ENCODE measurements around the gene WASHC1.
"Not testable (repeated sequence)": the region's sequence is repeated elsewhere in the genome, so short reads cannot be mapped to it uniquely, and the experiment has no call there.

Gene WASHC1

GRCh38 chr9:29356-29755 is at the start of gene WASHC1:
TSS of gene WASHC1 (minus strand) at chr9:29456. CDS start at chr9:24999, 4,457 bp downstream.
- DNase-seq (ENCODE audit: low spot score); in situ Hi-C loops (cut with MboI; ENCODE audit: low pct_unique_long_range_greater_than_20kb, low sequenced_read_pairs, unreplicated experiment): not testable (repeated sequence)

DNA sequence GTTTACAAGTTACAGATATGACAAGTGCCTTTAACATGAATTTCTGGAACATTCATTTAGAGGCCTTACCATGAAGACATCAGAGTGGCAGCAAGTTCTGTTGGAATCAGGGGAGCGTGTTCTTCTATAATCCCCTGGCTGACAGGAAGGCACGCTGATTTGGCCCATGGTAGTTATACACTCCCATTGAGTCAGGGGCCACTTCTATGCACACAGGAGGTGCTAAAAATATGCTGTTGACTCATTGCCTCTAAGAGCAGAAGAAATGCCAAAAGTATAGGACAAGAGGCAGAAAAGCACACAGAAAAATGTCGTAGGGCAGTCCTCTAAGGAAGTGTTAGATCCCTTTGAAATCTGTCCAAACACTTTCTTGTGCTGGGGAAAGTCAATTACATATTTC is 49.1 kb upstream of the WASHC1 start:
- in situ Hi-C loops (cut with MboI; ENCODE audit: low pct_unique_long_range_greater_than_20kb, low sequenced_read_pairs, unreplicated experiment); DNase-seq (ENCODE audit: low spot score): not testable (repeated sequence)

DNA sequence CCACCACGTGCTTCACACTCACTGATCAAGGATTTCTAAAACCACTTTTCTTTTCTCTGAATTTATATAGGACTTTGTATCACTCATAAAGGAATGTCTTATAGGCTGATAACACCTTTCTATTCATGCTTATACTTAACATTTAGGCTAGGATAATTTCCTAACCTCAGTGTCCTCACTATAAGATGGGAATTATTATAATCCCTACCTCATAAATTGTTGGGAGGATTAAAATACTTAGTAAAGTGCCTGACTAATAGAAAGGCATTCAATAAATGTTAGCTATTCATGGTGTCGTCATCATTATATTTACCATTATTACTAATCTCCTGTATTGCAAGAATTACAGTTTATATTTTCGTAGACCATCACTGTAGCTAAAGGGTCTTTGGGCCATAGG is 47.1 kb upstream of the WASHC1 start:
- DNase-seq (ENCODE audit: low spot score); in situ Hi-C loops (cut with MboI; ENCODE audit: low pct_unique_long_range_greater_than_20kb, low sequenced_read_pairs, unreplicated experiment): not testable (repeated sequence)

- in situ Hi-C loops (cut with MboI; ENCODE audit: low pct_unique_long_range_greater_than_20kb, low sequenced_read_pairs, unreplicated experiment); DNase-seq (ENCODE audit: low spot score): not testable (repeated sequence)
Observed at GRCh38 chr9:73900-74525, 44.8 kb upstream of the WASHC1 start.

- in situ Hi-C loops (cut with MboI; ENCODE audit: low pct_unique_long_range_greater_than_20kb, low sequenced_read_pairs, unreplicated experiment), result not testable (repeated sequence)
- DNase-seq (ENCODE audit: low spot score), result peak; percentile 25
Observed at GRCh38 chr9:73076-73899, 44.0 kb upstream of the WASHC1 start.

DNA sequence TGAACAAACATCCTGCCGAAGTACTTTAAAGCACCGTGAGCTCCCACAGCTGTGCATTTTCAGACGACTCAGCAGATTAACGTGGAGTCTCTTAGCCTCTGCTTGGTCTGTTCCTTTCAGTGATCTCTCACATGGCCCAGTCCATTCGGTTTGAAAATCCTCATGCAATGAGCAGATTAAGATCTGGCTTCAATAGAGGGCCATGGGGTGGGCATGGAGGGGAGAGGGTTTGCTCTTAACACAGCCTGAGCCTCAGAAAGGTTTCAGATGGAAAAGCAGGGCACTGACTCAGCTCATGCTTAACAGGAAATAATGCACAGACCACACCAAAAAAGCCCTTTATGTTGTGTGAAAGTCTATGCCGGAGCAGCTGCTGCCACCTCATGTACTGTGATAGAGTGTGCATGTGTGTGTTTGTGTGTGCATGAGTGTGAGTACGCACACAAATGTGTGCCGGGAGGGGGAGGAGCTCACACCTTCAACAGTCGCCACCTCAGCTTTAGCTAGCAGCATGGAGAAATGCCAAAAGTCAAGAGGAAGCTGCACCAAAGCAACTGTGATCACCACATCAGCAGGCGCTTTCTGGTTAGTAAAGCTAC is 33.9 kb upstream of the WASHC1 start:
- DNase-seq (ENCODE audit: low spot score); in situ Hi-C loops (cut with MboI; ENCODE audit: low pct_unique_long_range_greater_than_20kb, low sequenced_read_pairs, unreplicated experiment): not testable (repeated sequence)

DNA sequence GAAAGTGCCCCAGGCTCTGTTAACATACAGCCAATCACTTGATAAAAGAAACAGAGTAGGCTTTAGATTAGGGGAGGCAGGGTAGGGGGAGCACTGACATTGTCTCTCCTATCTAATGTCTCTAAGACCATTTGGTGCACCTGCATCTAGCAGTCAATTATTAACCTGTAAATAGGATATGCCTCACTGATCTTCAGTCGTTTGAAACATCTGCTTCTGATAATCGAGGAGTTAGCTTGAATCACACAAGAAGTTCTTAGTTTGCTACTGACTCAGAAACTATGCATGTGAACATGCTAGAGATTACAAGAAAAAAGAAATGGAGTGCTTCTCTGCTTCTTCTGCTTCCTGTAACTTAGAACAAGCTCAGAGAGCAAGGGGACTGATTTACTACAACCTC is 23.4 kb upstream of the WASHC1 start:
- in situ Hi-C loops (cut with MboI; ENCODE audit: low pct_unique_long_range_greater_than_20kb, low sequenced_read_pairs, unreplicated experiment); DNase-seq (ENCODE audit: low spot score): not testable (repeated sequence)

DNA sequence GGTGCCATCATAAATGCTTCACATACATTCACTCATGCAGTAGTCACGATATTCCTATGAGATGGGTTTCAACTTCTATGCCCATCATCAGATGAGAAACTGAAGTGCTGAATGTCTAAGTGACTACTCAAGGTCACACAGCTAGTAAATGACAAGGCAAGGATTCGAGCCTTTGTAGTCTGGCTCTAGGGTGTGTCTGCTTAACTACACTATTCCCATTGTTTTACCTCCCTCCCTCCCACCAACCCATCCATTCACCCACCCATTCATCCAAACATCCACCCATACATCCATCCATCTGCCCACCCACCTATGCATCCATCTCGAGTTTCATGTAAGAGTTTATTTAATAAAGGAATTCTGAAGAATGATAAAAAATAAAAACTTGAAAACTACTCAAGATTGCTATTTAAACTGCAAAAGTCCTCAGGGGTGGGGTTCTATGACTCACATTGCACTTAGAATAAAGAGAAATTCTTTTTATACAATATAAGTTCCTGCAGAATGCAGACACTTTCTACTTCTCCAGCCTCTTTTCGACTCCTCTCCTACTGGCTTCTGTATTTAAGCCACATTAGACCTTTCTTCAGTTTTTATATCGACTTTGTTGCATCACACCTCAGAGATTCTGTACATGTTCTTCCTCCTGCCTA is 19.1 kb upstream of the WASHC1 start:
- DNase-seq (ENCODE audit: low spot score); in situ Hi-C loops (cut with MboI; ENCODE audit: low pct_unique_long_range_greater_than_20kb, low sequenced_read_pairs, unreplicated experiment): not testable (repeated sequence)

DNA sequence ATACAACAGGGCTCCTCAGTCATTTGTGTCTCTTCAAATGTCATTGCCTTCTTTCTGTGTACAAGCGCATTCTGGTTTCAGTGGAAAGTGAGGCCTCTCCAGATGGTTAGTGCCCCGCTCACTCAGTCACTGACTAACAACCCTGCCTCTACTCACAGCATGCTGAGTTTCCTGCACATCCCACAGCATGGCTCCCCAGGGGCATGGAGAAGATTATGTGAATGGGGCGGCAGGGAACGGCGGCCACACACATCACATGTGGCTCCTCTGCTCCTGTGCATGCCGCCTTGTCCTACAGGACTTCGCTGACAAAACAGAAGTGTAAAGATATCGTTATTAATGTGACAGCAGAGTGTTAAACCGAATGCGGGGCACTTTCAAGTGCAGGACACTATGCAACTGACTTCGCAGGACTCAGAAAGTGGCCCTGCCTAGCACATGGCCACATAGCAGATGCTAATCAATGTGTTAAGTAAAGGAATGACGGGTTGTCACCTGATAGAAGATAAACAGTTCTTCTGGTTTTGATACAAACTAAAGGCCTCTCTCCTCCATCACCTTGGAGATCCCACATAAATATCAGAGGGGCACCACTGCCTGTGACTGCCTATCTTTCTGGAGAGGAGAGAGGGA is 17.5 kb upstream of the WASHC1 start:
- DNase-seq (ENCODE audit: low spot score); in situ Hi-C loops (cut with MboI; ENCODE audit: low pct_unique_long_range_greater_than_20kb, low sequenced_read_pairs, unreplicated experiment): not testable (repeated sequence)

DNA sequence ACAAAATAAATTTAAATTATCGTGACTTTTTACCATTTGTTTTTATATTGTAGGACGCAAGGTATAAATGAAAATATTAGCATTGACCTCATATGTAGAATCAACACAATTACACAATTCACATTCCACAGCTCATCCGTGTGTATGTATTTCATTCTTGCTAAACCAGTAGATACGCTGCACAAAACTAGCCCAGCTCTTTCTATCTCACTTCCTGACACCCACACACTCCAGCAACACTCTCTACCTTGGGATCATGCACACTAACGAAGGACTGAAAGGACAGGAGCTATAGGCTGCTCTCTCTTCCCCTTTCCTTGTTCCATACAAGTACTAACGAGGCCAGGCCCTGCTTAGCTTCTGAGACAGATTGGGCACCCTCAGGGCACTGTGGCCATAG is 16.9 kb upstream of the WASHC1 start:
- in situ Hi-C loops (cut with MboI; ENCODE audit: low pct_unique_long_range_greater_than_20kb, low sequenced_read_pairs, unreplicated experiment); DNase-seq (ENCODE audit: low spot score): not testable (repeated sequence)

DNA sequence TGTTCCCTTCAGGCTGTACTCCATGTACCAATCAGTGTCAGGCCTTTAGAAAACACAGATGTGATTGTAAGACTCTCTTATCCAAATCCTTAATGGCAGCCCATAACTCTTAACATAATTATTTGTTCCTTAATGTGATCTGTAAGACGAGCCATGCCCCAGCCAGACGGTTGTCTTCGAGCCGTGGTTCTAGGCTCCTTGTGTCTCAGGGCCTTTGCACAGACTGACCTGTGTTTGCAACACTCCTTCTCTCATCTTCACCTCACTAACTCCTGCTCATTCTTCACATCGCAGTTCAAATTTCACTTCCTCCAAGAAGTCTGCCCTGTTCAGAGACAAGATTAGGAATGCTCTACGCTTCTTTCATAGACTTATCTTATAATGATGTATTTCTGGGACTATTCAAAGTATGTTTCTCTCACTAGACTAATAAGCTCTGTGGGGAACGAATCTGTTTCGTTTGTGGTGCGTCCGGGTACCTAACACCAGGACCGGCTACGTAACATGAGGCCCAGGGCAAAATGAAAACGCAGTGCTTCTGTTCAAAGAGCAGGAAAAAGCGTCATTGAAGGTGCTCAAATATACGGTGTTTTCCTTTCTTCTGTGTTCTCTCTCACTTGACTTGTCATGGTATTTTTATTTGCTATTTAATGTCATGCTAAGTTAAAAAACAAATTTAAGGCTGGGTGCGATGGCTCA is 16.1 kb upstream of the WASHC1 start:
- DNase-seq (ENCODE audit: low spot score); in situ Hi-C loops (cut with MboI; ENCODE audit: low pct_unique_long_range_greater_than_20kb, low sequenced_read_pairs, unreplicated experiment): not testable (repeated sequence)

- in situ Hi-C loops (cut with MboI; ENCODE audit: low pct_unique_long_range_greater_than_20kb, low sequenced_read_pairs, unreplicated experiment); DNase-seq (ENCODE audit: low spot score): not testable (repeated sequence)
Observed at GRCh38 chr9:44416-44815, 15.2 kb upstream of the WASHC1 start.

DNA sequence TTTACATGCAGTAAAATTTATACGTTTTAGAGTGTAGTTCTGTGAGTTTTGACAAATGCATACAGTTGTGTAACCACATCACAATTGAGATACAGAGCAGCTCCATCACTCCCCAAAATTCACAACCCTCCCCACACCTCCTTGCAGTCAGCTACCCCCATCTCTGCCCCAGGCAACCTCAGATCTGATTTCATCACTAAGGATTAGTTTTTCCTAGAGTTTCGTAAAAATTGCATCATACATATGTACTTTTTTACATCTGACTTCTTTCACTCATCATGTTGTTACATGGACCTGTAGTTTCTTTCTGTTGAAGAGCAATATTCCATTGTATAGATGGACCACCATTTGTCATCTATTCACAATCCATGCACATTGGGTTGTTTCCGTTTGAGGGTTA is 14.4 kb upstream of the WASHC1 start:
- DNase-seq (ENCODE audit: low spot score); in situ Hi-C loops (cut with MboI; ENCODE audit: low pct_unique_long_range_greater_than_20kb, low sequenced_read_pairs, unreplicated experiment): not testable (repeated sequence)

DNA sequence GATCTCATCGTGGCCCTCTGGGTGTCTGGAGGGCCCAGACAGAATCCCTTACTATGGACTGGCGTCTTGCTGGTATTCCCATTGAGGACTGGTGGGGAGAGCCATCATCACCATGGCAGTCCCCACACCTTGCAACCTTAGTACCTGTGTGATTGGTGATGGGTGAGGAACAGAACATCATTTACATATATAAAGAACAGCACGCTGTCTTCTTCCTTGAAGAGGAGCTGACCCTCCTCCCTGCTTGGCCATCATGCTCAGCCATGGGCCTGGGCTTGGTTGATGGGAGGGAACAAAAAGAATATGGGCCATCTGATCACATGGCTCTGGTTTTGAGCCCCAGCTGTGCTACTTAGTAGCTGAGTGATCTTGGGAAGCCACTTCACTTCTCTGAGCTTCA is 13.9 kb upstream of the WASHC1 start:
- in situ Hi-C loops (cut with MboI; ENCODE audit: low pct_unique_long_range_greater_than_20kb, low sequenced_read_pairs, unreplicated experiment); DNase-seq (ENCODE audit: low spot score): not testable (repeated sequence)

DNA sequence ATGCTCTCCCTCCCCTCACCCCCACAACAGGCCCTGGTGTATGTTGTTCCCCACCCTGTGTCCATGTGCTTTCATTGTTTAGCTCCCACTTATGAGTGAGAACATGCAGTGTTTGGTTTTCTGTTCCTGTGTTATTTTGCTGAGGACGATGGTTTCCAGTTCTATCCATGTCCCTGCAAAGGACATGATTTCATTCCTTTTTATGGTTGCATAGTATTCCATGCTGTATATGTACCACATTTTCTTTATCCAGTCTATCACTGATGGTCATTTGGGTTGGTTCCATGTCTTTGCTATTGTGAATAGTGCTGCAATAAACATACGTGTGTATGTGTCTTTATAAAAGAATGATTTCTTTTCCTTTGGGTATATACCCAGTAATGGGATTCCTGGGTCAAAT is 12.6 kb upstream of the WASHC1 start:
- DNase-seq (ENCODE audit: low spot score); in situ Hi-C loops (cut with MboI; ENCODE audit: low pct_unique_long_range_greater_than_20kb, low sequenced_read_pairs, unreplicated experiment): not testable (repeated sequence)

- in situ Hi-C loops (cut with MboI; ENCODE audit: low pct_unique_long_range_greater_than_20kb, low sequenced_read_pairs, unreplicated experiment); DNase-seq (ENCODE audit: low spot score): not testable (repeated sequence)
Observed at GRCh38 chr9:41261-41676, 12.0 kb upstream of the WASHC1 start.

GRCh38 chr9:32308-32707 is 3.1 kb upstream of the WASHC1 start:
- DNase-seq (ENCODE audit: low spot score); in situ Hi-C loops (cut with MboI; ENCODE audit: low pct_unique_long_range_greater_than_20kb, low sequenced_read_pairs, unreplicated experiment): not testable (repeated sequence)

Data from GM13977 (cell line).